Fibroblast of mammary gland (primary cell): ENCODE measurements around the gene ARHGAP10.

ENCODE experiments used
- DNase-seq: peaks from one replicate; pipeline ENCODE4 v3.0.0-alpha.2; 2010; ENCODE audit warnings: low read depth
- H3K4me3 ChIP-seq: 2 replicates; pipeline ENCODE4 v1.5.1; 2011; ENCODE audit warnings: low read depth, mild to moderate bottlenecking, low read length, moderate library complexity; ENCODE audit not compliant: control insufficient read depth
- CTCF ChIP-seq: conservative IDR thresholded peaks from 2 replicates; pipeline ENCODE4 v1.5.1; 2011; ENCODE audit warnings: low read depth, low read length, inconsistent platforms; ENCODE audit not compliant: control insufficient read depth, insufficient read depth

ARHGAP10 gene

DNA sequence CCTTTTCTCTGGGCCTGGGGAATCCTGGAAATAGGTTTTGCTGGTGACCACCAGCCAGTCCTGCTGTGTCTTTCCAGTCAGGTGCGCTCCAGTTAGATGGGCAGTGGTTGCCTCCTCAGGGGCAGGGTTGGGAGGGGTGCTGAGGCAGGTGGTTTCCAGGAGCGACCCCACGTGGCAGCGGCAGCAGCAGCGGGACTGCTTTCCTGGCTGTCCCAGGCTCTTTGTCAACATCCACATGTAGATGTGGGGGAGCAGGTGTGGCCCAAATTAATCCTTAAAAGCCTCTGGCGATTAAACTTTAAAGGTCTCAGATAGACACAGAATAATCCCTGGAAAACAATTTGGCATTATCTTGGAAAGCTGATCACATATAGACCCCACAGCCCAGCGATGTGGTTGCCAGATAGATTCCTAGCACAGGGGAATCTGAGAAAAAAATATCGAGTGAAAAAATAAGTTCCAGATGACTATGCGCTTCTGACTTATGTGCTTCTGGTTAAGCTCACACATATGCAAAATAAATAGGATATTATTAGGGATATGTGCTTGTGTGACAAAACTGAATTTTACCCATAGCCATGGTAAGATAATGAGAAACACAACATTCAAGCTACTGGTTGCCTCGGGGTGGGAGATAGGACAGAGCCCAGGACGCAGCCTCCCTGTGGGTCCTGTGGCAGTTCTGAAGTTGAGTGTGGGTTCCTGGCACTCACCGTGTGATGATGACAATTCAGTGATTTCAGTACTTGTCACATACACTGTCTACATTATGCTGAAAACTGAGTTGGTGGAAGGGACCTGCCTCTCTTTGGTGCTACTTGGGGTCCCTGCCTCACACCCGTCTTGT lies 336.4 kb downstream of the ARHGAP10 start:
- H3K4me3 ChIP-seq, result no peak overlapping the region
- DNase-seq, result no peak
- no peak for TF ChIP-seq CTCF

GRCh38 chr4:148069086-148069894 lies 337.4 kb downstream of the ARHGAP10 start:
- TF ChIP-seq CTCF, result no peak
- no peak for DNase-seq
- no peak overlapping the region for H3K4me3 ChIP-seq

- no peak for DNase-seq
- no peak overlapping the region for H3K4me3 ChIP-seq
- TF ChIP-seq CTCF, result no peak
Measured at GRCh38 chr4:148069895-148070178, 337.9 kb downstream of the ARHGAP10 start.

- no peak for DNase-seq
- TF ChIP-seq CTCF, result no peak
- H3K4me3 ChIP-seq, result no peak overlapping the region
Measured at GRCh38 chr4:148071009-148071408, 339.1 kb downstream of the ARHGAP10 start.

DNA sequence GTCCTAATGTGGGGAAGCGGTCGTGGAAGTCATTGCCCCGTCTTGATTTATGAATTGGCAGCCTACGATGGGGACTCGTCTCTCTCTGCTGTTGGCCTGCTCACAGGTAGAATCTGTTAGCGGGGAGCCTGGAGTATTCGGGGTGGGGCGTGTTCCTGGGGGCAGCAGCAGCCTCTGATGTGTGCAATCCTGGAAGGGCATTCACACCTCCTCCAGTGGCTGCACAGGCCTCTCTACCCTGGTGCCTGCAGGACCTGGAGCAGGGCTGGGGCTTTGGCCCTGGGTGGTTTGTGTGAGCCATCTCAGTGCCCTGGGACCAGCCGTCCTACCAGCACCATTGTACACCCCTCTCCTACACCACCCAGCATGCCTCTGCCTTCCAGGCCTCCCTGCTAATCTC lies 340.9 kb downstream of the ARHGAP10 start:
- no peak for TF ChIP-seq CTCF
- no peak for DNase-seq
- H3K4me3 ChIP-seq, result no peak overlapping the region

GRCh38 chr4:148073349-148073748 lies 341.5 kb downstream of the ARHGAP10 start:
- TF ChIP-seq CTCF, result no peak
- DNase-seq, result no peak
- no peak overlapping the region for H3K4me3 ChIP-seq
